Measurements from ENCODE around the gene USP44.
A peak's percentile ranks its signal among the peaks of the same experiment; 100 is the strongest.
"Not testable (repeated sequence)": the region's sequence is repeated elsewhere in the genome, so short reads cannot be mapped to it uniquely, and the experiment has no call there.

Gene USP44

DNA sequence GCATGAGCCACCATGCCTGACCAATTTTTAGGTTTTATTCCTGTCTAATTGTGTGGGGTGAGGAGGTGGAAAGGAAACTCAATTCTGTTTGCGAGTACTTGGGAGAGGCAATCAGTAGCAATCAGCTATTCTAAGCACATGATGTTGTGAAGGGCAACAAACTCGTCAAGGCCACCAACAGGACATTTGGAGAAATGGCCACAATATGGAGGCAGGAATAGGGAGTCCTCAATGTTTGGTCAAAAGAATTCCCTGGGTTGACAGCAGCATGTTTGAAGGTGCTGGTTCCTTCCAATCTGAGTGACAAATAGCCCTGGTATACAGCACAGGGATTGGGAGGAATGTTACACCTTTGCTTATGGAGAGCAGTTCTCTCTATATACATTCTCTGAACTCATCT lies 32.7 kb upstream of the USP44 start:
- TF ChIP-seq, protein P1, sequence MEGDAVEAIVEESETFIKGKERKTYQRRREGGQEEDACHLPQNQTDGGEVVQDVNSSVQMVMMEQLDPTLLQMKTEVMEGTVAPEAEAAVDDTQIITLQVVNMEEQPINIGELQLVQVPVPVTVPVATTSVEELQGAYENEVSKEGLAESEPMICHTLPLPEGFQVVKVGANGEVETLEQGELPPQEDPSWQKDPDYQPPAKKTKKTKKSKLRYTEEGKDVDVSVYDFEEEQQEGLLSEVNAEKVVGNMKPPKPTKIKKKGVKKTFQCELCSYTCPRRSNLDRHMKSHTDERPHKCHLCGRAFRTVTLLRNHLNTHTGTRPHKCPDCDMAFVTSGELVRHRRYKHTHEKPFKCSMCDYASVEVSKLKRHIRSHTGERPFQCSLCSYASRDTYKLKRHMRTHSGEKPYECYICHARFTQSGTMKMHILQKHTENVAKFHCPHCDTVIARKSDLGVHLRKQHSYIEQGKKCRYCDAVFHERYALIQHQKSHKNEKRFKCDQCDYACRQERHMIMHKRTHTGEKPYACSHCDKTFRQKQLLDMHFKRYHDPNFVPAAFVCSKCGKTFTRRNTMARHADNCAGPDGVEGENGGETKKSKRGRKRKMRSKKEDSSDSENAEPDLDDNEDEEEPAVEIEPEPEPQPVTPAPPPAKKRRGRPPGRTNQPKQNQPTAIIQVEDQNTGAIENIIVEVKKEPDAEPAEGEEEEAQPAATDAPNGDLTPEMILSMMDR (conservative IDR thresholded peaks at IDR 0.05; ENCODE audit: low read depth, low read length), result no peak
- H3K4me3 ChIP-seq (ENCODE audit: low read length), result no peak overlapping the region
- no peak for DNase-seq (ENCODE audit: low read depth)

DNA sequence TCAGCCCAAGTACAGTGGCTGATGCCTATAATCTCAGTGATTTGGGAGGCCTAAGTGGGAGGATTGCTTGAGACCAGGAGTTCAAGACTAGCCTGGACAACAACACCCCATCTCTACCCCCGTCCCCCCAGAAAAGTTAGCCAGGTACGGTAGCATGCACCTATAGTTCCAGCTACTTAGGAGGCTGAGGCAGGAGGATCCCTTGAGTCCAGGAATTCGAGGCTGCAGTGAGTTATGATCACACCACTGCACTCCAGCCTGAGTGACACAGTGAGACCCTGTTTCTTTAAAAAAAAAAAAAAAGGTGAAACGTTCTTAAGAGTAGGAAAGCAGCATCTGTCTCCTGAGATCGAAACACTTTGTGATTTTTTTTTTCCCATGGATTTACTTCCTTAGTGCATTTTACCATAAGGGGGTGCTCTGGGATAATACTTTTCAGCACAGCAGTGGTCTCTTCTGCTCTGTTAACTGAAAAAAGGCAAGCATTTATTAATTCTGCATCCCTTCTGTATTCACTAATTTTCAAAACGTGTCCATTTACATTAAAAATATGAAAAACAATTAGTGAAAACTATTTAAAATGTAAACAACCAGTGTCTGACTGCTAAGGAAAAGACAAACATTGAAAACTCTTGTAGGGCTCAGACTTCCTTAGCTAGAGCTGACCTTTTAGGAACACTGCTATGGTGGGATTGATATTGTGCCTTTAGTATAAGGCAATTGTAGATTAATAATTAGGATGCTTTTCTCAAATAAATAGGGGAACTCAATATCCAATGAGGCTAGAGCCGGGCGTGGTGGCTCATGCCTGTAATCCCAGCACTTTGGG lies 31.2 kb upstream of the USP44 start:
- TF ChIP-seq, protein P1 (conservative IDR thresholded peaks at IDR 0.05; ENCODE audit: low read depth, low read length), result peak; percentile 64
- H3K4me3 ChIP-seq (ENCODE audit: low read length), result no peak overlapping the region
- no peak for DNase-seq (ENCODE audit: low read depth)

DNA sequence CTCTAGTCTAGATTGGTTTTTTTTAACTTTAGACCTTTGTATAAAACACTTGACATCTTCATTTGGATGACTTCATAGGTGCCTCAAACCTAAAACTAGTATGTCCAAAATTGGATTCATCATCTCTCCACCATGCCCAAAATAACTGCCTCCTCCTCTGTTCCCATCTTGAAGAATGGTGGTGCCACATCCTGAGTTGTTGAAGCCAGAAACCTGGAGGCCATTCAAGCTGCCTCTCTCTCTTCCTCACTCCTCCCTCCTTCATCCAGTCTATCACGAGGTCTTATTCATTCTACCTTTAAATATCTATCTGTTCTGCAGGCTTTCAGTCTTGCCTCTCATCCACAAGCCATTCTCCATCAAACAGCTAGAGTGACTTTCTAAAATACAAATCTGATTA lies 26.5 kb upstream of the USP44 start:
- H3K4me3 ChIP-seq (ENCODE audit: low read length), result no peak overlapping the region
- TF ChIP-seq, protein P1 (conservative IDR thresholded peaks at IDR 0.05; ENCODE audit: low read depth, low read length), result no peak
- DNase-seq (ENCODE audit: low read depth), result no peak

DNA sequence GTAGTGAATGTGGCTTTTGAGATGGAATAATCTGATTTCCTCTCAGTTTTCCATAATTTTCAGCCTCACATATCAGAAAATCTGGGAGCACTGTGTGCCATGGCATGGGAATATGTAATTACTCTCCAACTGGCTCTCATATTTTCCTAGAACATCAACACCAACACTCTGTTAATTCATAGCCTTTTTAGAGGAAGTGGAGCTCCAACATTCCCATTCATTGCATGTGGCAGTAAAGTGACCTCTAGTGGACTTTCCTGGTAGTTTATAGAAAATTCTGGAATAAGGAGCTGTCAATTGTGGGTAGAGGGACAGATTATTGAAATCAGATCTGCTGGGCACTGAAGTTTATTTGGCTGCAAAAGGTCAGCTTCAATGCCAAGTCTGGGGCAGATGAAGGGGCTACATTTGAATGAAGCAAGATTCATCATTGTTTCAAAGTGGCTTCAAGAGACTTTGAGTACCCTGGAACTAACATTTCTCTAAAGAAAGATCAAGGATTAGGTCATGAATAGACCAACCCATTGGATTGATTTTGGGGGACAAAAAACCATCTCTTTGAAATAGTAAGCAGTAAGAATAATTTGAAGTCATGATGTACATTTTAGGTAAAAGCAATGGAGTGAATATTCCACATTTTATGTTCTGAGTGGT lies 23.6 kb upstream of the USP44 start:
- H3K4me3 ChIP-seq (ENCODE audit: low read length), result no peak overlapping the region
- peak; percentile 2 for DNase-seq (ENCODE audit: low read depth)
- TF ChIP-seq, protein P1 (conservative IDR thresholded peaks at IDR 0.05; ENCODE audit: low read depth, low read length), result peak; percentile 79

DNA sequence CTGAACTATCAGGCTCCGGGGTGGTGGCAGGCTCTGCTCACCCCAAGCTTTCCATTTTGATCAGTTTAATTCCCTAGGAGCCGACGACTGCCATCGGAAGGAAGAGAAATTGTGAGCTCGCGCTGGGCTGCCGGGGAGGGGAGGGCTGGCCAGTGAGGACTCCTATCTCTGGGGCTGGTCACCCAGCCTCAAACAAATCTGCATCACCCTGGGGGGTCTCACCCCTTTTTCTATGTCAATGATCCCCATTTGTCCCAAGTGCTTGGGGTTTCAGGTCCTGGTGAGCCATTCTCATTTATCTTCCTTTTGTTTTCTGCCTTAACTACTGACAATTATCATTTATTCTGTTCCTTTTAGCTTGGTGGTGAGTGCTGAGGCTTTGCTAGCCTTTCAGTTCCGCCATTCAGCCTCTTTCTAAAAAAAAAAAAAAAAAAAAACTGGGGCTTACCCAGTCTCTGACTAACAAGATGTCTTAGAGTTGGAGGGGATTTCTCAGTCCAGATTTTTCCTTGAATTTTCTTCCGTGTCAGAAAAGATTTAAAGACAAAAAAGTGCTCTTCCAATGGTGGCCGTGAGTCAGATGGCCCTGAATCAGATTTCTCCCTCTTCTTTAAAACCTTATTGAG lies 22.8 kb upstream of the USP44 start:
- no peak for DNase-seq (ENCODE audit: low read depth)
- TF ChIP-seq, protein P1 (conservative IDR thresholded peaks at IDR 0.05; ENCODE audit: low read depth, low read length), result no peak
- no peak overlapping the region for H3K4me3 ChIP-seq (ENCODE audit: low read length)

DNA sequence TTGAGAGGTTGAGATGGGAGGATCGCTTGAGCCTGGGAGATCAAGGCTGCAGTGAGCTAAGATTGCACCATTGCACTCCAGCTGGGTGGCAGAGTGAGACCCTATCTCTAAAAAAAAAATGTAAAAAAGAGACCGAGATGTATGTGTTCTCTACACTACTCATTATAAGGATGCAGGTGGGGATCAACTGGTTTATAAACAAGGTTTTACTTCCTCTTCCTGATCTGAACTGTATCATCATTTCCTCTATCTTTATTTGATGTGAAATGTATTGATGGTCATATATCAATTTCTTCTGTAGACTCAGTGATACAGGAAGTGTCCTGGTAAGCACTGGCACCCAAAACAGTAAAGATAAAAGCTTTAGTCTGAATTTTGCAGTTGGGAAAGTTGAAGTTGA lies 20.1 kb upstream of the USP44 start:
- no peak for DNase-seq (ENCODE audit: low read depth)
- TF ChIP-seq, protein P1 (conservative IDR thresholded peaks at IDR 0.05; ENCODE audit: low read depth, low read length), result no peak
- no peak overlapping the region for H3K4me3 ChIP-seq (ENCODE audit: low read length)

DNA sequence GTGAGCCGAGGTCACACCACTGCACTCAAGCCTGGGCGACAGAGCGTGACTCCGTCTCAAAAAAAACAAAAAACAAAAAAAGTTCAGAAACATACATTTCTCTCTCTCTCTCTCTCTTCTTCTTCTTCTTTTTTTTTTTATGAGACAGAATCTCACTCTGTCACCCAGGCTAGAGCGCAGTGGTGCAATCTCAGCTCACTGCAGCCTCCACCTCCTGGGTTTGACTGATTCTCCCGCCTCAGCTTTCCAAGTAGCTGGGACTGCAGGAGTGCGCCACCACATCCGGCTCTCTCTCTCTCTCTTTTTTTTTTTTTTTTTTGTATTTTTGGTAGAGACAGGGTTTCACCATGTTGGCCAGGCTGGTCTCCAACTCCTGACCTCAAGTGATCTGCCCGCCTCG lies 16.8 kb upstream of the USP44 start:
- not testable (repeated sequence) for DNase-seq (ENCODE audit: low read depth); H3K4me3 ChIP-seq (ENCODE audit: low read length)

All from retinal pigment epithelial cell (primary cell).